Stomach smooth muscle (tissue), 2 donors: Measurements from ENCODE around the gene MED8.
A peak's percentile ranks its signal among the peaks of the same experiment; 100 is the strongest.
"Not testable (repeated sequence)": the region's sequence is repeated elsewhere in the genome, so short reads cannot be mapped to it uniquely, and the experiment has no call there.

Experiments
- H3K27ac ChIP-seq: one replicate; pipeline ENCODE4 v1.7.0; 2013; ENCODE audit warnings: mild to moderate bottlenecking, low read length, inconsistent platforms
- H3K27me3 ChIP-seq, 2 donors: one replicate each; pipeline ENCODE4 v1.7.0; 2013; ENCODE audit warnings: low read length in 2 of 2; ENCODE audit not compliant: insufficient read depth in 2 of 2, control insufficient read depth in 1 of 2
- H3K36me3 ChIP-seq, 2 donors: one replicate each; pipeline ENCODE4 v1.7.0; 2013; ENCODE audit warnings: low read length in 2 of 2; ENCODE audit not compliant: control insufficient read depth in 2 of 2, insufficient read depth in 2 of 2
- H3K4me1 ChIP-seq: one replicate; pipeline ENCODE4 v1.7.0; 2013; ENCODE audit warnings: low read length; ENCODE audit not compliant: control insufficient read depth, insufficient read depth
- H3K4me3 ChIP-seq, 2 donors: one replicate each; pipeline ENCODE4 v1.7.0; 2013; ENCODE audit warnings: low read length in 2 of 2
- H3K9ac ChIP-seq, 2 donors: one replicate each; pipeline ENCODE4 v1.7.0; 2013; ENCODE audit warnings: low read length in 2 of 2, mild to moderate bottlenecking in 1 of 2
- H3K9me3 ChIP-seq, 2 donors: one replicate each; pipeline ENCODE4 v1.7.0; 2013; ENCODE audit warnings: low read length in 2 of 2; ENCODE audit not compliant: control insufficient read depth in 2 of 2
- donor health status: healthy.
- donor health status: Pancreatic carcinoma.

Gene MED8

DNA sequence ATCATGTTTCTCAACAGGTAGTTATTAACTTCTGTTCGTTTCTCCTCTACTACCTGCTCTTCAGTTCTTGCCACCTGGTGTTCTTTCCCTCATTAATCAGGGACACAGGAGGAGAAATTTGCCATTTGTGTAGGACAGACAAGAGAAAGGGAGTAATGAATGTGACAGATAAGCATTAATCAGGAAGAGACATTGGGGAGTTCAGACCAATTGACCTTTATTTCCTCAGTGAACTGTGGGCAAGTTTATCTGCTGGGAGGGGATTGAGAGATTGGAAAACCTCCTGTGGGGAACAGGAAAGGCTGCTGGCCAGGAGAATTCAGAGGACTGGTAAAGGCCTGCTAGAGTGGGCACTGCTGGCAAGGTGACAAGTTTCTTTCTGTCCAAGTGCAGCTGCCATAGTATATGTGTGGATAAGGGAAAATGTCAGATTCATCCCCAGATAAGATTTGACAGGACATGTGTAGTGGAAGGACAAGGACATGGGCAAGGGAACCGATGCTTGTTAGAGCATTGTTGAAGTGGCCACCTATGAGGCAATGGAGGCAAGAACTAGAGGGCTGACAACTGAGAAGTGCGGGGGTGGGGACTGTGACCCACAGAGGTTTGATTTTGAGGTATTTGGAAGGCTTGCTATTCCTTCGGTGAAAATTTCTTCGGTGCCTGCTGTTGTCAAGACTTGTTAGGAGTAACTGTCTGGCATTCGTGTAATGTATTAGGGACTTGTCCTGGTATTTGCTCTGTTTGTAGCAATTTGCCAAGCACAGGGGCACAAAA lies 12.7 kb upstream of the MED8 start:
- Histone ChIP-seq H3K27me3 (no peaks in the 10 kb centered on the region), H3K4me3 (no peak overlapping the region), H3K27ac (no peak overlapping the region), H3K9ac (no peak overlapping the region), H3K4me1 (no peaks in the 10 kb centered on the region), H3K36me3 (peaks cover 24 to 36% of the 10 kb centered on the region in 2 donors), H3K9me3 (no peaks in the 10 kb centered on the region)

- not testable (repeated sequence) for H3K27ac ChIP-seq, H3K9ac ChIP-seq, H3K9me3 ChIP-seq, H3K27me3 ChIP-seq, H3K4me1 ChIP-seq, H3K4me3 ChIP-seq
- H3K36me3 ChIP-seq, result peaks cover 9 to 26% of the 10 kb centered on the region in 2 donors
Observed at GRCh38 chr1:43400441-43400840, 10.8 kb upstream of the MED8 start.

DNA sequence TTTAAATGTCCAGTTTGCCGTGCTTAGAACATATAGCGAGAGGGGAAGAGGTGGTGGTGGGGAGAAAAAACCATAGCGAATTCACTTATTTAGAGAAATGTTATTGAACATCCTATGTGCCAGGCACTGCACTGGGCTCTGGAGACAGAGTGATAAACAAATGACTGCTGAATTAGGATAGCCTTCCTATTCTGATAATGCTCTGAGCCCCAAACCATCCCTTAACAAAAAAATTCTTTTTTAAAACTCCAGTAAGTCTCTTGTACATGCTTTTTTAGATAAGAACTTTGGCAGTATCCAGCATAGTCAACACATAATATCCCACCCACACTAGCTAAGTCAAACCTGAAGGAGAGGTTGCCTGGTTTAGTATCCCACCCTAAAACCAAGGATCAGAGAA lies 8.6 kb upstream of the MED8 start:
- Histone ChIP-seq H3K4me1 (no peaks in the 10 kb centered on the region), H3K9me3 (no peaks in the 10 kb centered on the region), H3K27ac (no peak overlapping the region), H3K9ac (no peak overlapping the region), H3K27me3 (no peaks in the 10 kb centered on the region), H3K4me3 (no peak overlapping the region), H3K36me3 (peaks cover 0 to 11% of the 10 kb centered on the region in 2 donors)

- Histone ChIP-seq H3K4me1 (no peaks in the 10 kb centered on the region), H3K9ac (no peak overlapping the region), H3K27me3 (no peaks in the 10 kb centered on the region), H3K9me3 (no peaks in the 10 kb centered on the region), H3K27ac (no peak overlapping the region), H3K4me3 (no peak overlapping the region), H3K36me3 (peaks cover 0 to 5% of the 10 kb centered on the region in 2 donors)
Observed at GRCh38 chr1:43396059-43396458, 6.5 kb upstream of the MED8 start.

GRCh38 chr1:43395523-43395922 lies 5.9 kb upstream of the MED8 start:
- Histone ChIP-seq H3K4me3 (no peak overlapping the region), H3K27ac (no peak overlapping the region), H3K4me1 (peaks cover 4% of the 10 kb centered on the region), H3K9ac (no peak overlapping the region), H3K27me3 (no peaks in the 10 kb centered on the region), H3K36me3 (peaks cover 0 to 5% of the 10 kb centered on the region in 2 donors), H3K9me3 (no peaks in the 10 kb centered on the region)

- H3K36me3 ChIP-seq, result peaks cover 0 to 5% of the 10 kb centered on the region in 2 donors
- peaks cover 20% of the 10 kb centered on the region for H3K4me1 ChIP-seq
- H3K27me3 ChIP-seq, result no peaks in the 10 kb centered on the region
- no peak overlapping the region for H3K27ac ChIP-seq
- H3K9ac ChIP-seq, result no peak overlapping the region
- H3K4me3 ChIP-seq, result no peak overlapping the region
- no peaks in the 10 kb centered on the region for H3K9me3 ChIP-seq
Observed at GRCh38 chr1:43392702-43393101, 3.1 kb upstream of the MED8 start.

- Histone ChIP-seq H3K36me3 (peaks cover 37% of the 10 kb centered on the region in 2 donors), H3K27me3 (no peaks in the 10 kb centered on the region), H3K4me1 (peaks cover 21% of the 10 kb centered on the region), H3K9me3 (no peaks in the 10 kb centered on the region), H3K4me3 (peak overlapping the region; percentile 94 to 99), H3K27ac (no peak overlapping the region), H3K9ac (peak overlapping the region; percentile 51 to 92)
Observed at GRCh38 chr1:43388613-43389012, 987 bp downstream of the MED8 start.

DNA sequence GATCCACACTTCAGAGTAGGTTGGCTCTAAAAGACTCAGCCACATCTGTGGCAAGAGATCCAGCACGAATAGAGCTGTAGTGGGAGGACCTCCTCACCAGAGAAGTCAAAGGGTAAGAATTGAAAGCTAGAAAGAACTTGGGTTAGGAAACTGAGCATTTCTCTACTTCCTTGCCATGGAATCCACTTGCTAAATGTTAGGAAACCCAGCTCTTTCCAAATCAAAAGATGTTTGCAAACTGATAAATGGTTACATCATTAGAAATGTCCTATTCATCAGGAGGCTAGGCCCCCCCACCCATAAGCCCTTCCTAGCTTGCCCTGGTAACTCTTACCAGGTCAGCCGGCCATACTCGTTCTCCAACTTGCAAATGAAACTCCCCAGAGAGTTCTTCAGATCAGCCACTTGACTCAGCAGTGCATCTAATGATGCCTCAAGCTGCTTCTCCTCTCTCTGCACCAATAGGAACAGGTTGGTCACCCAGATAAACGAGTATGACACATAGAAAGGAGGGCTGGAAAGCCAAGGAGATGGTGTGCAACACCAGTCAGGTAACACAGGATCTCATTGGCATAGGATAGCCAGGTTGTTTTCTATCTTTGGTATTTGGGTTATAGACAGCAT lies 1.5 kb downstream of the MED8 start:
- H3K27ac ChIP-seq, result no peak overlapping the region

GRCh38 chr1:43386676-43387075 lies 2.9 kb downstream of the MED8 start:
- Histone ChIP-seq H3K4me1 (peaks cover 28% of the 10 kb centered on the region), H3K9me3 (no peaks in the 10 kb centered on the region), H3K27me3 (no peaks in the 10 kb centered on the region), H3K27ac (no peak overlapping the region), H3K4me3 (no peak overlapping the region), H3K36me3 (peaks cover 49% of the 10 kb centered on the region in 2 donors), H3K9ac (no peak overlapping the region)

More for the DNA sequence above, 1.5 kb downstream of the MED8 start:
- peak overlapping the region; percentile 94 to 99 for H3K4me3 ChIP-seq
- peaks cover 42% of the 10 kb centered on the region in 2 donors for H3K36me3 ChIP-seq
- H3K9me3 ChIP-seq, result no peaks in the 10 kb centered on the region
- H3K4me1 ChIP-seq, result peaks cover 21% of the 10 kb centered on the region
- H3K9ac ChIP-seq, result peak overlapping the region; percentile 51 to 92
- no peaks in the 10 kb centered on the region for H3K27me3 ChIP-seq

- Histone ChIP-seq H3K4me3 (no peak overlapping the region), H3K27me3 (no peaks in the 10 kb centered on the region), H3K9me3 (no peaks in the 10 kb centered on the region), H3K9ac (no peak overlapping the region), H3K27ac (no peak overlapping the region), H3K4me1 (peaks cover 17% of the 10 kb centered on the region), H3K36me3 (peaks cover 51 to 52% of the 10 kb centered on the region in 2 donors)
Observed at GRCh38 chr1:43383449-43383848, 6.2 kb downstream of the MED8 start.
